Right forelimb (tissue), 1 donor: ENCODE measurements around the gene TAB2.

ENCODE experiments used
- DNase-seq: peaks from one replicate; pipeline ENCODE4 v3.0.0-alpha.2; 2018

TAB2 gene

GRCh38 chr6:149423964-149424440 is 106.5 kb downstream of the TAB2 start:
- DNase-seq = no peak

- no peak for DNase-seq
These were observed 107.7 kb downstream of the TAB2 start for GRCh38 chr6:149425224-149425623.

DNA sequence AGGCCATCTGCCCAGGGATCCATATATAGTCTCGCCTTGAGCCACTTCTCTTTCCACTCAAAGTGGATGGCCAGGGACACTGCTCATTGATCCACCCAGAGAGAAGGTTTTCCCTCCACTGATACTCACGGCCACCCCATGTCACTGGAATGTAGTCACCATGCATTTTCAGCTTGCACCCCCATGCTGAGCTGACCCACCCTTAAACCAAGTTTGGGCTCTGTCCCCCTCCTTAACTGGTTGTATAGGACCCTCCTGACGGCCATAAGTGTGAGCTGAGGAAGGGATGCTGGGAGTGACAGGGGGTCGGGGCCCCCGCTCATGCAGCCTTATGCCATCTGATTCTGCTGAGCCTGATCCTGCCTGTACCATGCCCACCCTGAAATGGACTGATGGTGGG is 108.2 kb downstream of the TAB2 start:
- no peak for DNase-seq

GRCh38 chr6:149428606-149429005 is 111.1 kb downstream of the TAB2 start:
- DNase-seq = no peak

DNA sequence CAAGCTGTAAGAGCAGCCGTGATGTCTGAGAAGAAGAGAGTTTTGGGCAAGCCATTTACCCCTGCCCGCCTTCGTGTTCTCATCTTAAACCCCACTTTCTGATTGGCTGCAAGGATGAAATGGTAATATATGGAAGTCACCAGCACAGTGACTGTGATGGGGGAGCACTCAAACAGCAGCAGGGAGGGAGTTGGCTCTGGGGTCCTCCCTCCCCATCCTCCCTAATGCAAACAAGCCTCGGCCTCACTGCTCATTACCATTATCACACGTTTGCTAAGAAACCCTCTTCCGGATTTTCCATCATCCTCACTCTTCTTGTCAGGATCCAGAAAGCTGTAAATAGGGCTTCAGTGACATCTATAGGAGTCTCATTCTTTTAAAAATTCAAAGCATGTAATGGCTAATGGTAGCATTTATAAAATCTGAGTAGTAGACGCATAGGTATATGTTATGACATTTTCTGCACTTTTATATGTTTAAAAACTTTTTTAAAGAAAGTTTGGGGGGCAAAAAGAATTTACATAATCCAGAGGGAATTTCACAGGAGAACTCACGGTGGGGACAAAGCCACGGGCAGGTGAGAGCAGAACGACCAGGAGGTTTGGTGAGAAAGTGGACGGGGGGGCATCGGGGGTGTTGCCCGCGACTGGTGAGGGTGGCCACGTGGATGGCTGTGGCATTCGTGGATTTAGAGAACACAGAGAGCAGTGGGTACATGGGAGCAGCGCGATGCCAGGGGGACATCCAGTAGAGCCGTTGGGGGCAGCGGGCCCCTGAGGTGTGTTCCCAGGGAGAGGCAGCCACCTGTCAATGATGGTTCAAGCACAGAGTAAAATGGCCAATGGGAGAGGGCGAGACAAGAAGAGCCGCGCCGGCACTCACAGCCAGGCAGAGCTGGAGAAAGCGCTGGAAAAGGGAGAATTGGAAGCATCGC is 112.2 kb downstream of the TAB2 start:
- DNase-seq = no peak

GRCh38 chr6:149431905-149432775 is 114.6 kb downstream of the TAB2 start:
- peak; percentile 90 for DNase-seq

GRCh38 chr6:149433405-149433804 is 115.9 kb downstream of the TAB2 start:
- DNase-seq = no peak

DNA sequence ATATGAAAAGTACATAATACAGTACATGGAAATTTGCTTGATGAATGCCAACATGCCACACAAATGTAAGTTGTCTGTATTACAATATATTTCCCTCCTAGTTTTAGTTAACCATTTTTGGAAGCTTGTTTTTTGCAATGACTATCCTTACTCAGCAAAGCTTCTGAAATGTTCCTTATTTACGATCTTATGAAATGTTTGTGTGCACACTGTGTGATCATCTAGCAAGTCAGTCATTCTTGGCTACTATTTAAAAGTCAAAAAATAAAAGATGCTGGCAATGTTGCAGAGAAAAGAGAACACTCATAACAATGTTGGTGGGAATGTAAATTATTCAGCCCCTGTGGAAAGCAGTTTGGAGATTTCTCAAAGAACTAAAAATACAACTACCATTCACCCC is 116.4 kb downstream of the TAB2 start:
- no peak for DNase-seq

GRCh38 chr6:149435919-149436586 is 118.5 kb downstream of the TAB2 start:
- DNase-seq = no peak

DNA sequence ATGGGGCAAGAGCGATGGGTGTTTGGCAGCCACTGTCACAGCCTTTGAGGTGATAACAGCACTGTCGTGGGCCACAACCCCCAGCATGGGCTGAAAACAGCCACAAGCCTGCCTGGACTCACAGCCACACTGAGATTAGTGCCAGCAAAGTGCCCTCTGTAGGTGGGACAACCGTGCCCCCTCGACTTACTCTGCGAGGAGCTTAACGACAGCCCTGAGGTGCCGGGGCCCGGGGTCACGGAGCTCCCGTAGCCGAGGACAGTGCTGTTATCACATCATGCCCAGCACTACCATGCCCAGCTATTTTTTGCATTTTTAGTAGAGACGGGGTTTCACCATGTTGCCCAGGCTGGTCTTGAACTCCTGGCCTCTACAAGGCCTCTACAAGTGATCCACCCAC is 119.1 kb downstream of the TAB2 start:
- DNase-seq = no peak

- DNase-seq = no peak
These were observed 119.7 kb downstream of the TAB2 start for GRCh38 chr6:149437212-149437611.

GRCh38 chr6:149438855-149439254 is 121.3 kb downstream of the TAB2 start:
- no peak for DNase-seq

DNA sequence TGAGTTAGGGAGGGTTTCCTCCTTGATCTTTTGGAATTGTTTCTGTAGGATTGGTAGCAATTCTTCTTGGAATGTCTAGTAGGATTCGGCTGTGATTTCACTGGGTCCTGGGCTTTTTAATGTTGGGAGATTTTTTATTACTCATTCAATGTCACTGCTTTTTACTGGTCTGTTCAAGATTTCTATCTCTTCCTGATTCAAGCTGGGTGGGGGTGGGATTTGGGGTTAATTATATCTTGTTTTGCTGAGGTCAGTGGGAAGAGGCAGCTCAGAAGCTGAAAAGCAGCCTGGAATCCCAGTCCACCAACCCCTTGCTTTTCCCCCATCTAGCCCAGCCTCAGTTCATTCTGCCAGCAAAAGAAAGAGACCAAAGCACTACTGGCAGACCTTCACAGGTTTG is 122.1 kb downstream of the TAB2 start:
- no peak for DNase-seq

DNA sequence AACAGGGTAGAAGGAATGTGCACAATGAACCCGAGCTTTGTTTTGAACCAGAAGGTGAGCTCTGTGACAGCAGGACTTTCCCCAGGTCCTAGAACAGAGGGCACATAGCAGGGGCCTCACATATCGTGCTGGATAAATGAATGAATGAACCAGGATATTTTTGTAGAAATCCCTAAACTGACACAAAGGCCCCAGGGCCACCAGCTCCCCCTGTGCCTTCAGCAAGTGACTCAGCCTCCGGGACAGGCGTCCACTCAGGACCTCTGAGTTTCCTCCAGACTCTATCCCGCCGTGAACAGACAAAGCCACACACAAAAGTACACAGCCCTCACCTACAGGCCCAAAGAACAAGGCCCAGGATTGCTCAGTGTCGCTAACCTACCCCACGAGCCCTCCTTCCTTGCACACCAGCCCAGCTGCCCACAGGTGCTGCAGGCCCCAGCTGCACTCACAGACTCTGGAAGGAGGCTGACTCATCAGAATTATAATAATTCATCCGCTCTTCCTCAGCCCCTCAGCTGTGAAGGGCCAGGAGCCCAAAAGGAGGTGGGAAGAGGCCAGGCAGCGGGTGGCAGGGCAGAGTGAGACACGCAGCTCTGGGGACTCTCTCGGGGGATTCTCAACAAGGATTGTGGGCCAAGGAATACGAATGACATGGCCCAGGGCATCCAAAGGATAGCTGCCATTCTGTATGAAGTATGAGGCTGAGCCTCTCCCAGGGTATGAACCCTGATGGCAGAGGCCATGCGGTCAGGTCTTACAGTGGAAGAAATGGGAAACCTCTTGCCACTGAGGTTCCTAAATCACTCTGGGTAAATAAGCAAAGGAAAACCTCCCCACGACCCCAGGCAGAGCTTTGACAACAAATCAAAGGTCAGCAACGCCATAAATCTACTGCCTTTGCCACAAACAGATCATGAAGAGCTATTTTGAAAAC is 123.5 kb downstream of the TAB2 start:
- no peak for DNase-seq

DNA sequence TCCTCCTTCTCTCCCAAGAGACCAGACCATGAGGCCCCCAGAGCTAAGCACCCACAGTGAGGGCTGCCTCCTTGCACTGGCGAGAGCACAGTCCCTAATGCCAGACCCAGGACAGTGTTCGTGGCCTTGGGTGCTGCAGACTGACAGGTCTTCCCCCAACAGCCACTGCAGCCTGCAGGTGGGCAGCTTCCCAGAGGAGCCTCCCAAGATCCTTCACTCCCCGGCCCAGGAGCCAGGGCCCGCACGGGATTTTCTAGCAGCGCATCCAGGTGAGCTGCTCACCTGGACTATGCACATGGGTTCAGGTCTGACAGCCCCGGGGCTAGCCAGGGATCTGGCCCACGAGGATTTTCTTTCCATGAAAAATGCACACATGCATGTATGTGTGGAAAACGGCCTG is 124.2 kb downstream of the TAB2 start:
- DNase-seq = no peak

GRCh38 chr6:149443411-149444181 is 126.1 kb downstream of the TAB2 start:
- DNase-seq = no peak

GRCh38 chr6:149444360-149445094 is 127.0 kb downstream of the TAB2 start:
- DNase-seq = peak; percentile 24

GRCh38 chr6:149445095-149445466 is 127.6 kb downstream of the TAB2 start:
- DNase-seq = peak; percentile 25

DNA sequence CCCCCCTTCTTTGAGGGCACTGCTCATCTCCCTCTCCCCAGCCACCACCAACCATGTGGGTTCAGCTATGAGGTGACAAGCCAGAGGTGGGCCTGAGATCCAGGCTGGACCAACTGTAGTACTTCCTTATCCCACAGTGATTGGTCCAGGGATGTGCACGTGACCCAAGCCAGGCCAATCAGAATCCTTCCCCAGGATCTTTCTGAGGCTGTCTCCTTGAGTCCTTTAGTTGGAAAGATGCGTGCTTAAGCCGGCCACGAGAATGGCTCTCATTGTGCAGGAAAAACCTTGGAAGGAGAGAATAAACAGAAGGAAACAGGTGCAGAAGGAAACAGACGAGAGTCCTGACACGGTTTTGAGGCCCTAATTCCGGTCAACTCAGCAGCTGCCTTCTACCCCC is 128.1 kb downstream of the TAB2 start:
- DNase-seq = no peak

- peak; percentile 37 for DNase-seq
These were observed 129.4 kb downstream of the TAB2 start for GRCh38 chr6:149446791-149447376.
